Activated CD8-positive, alpha-beta T cell treated with anti-CD3 and anti-CD28 coated beads for 36 hours (primary cell): ENCODE measurements around the gene BTBD17. TPM values are rescaled to one million over a fixed set of nuclear protein-coding genes. Genes with fewer than 3 reads are reported as not detected.

Source experiments
- total RNA-seq, 2 experiments: library from RNA; stranded (reverse); gene quantifications; one replicate each; pipeline ENCODE4 v1.2.3, GENCODE V29; 2021

BTBD17 gene
- total RNA-seq, 2 experiments from 2014 or later: not detected

Other genes with a start within 250 kb of the BTBD17 start
- gene RPL38, start 158.2 kb downstream of the BTBD17 start, total RNA-seq: 1,000 to 10,000 TPM; 1,500 to 1,574 TPM
- gene TTYH2, start 148.3 kb downstream of the BTBD17 start, total RNA-seq: 1 to 10 TPM; 3.4 to 4.9 TPM
- gene DNAI2, start 87.6 kb downstream of the BTBD17 start, total RNA-seq: under 1 TPM; 0.45 to 0.47 TPM
- gene KIF19, start 35.6 kb downstream of the BTBD17 start, total RNA-seq: under 1 TPM; 0.11 to 0.18 TPM
- gene GPR142, start 5.6 kb upstream of the BTBD17 start, total RNA-seq: not detected
- gene GPRC5C, start 70.2 kb upstream of the BTBD17 start, total RNA-seq: 1 to 10 TPM; 1.2 to 2.0 TPM
- gene CD300A, start 104.8 kb upstream of the BTBD17 start, total RNA-seq: 1 to 10 TPM; 2.2 to 2.4 TPM
- gene CD300LB, start 169.6 kb upstream of the BTBD17 start, total RNA-seq: not detected
- gene CD300C, start 184.2 kb upstream of the BTBD17 start, total RNA-seq: not detected
- not detected for gene CD300H, start 205.6 kb upstream of the BTBD17 start, total RNA-seq
- gene CD300LD, start 230.4 kb upstream of the BTBD17 start, total RNA-seq: not detected